Thymus (tissue), 11 donors: ENCODE data around the gene ADSS1. TPM values are rescaled to one million over a fixed set of nuclear protein-coding genes. Genes with fewer than 3 reads are reported as not detected.

ENCODE experiments used
- DNase-seq, 9 donors: peaks; one replicate each; pipeline ENCODE4 v3.0.0-alpha.2; 2013; ENCODE audit warnings: low spot score in 9 of 9, low read depth in 6 of 9, missing footprints in 1 of 9
- H3K27ac ChIP-seq, 2 donors: one replicate each; pipeline ENCODE4 v1.5.1; 2013; ENCODE audit warnings: control low read depth in 1 of 2, low read depth in 1 of 2, low read length in 1 of 2, mild to moderate bottlenecking in 1 of 2, moderate library complexity in 1 of 2
- H3K27me3 ChIP-seq, 2 donors: one replicate each; pipeline ENCODE4 v1.5.1; 2013; ENCODE audit warnings: low read length in 1 of 2; ENCODE audit not compliant: control insufficient read depth in 2 of 2, insufficient read depth in 1 of 2
- H3K36me3 ChIP-seq, 2 donors: one replicate each; pipeline ENCODE4 v1.5.1; 2013; ENCODE audit warnings: low read length in 1 of 2, mild to moderate bottlenecking in 1 of 2, moderate library complexity in 1 of 2; ENCODE audit not compliant: control insufficient read depth in 2 of 2, insufficient read depth in 2 of 2
- H3K4me1 ChIP-seq, 2 donors: one replicate each; pipeline ENCODE4 v1.5.1; 2013; ENCODE audit warnings: low read length in 2 of 2; ENCODE audit not compliant: control insufficient read depth in 2 of 2, insufficient read depth in 2 of 2
- H3K4me3 ChIP-seq, 2 donors: one replicate each; pipeline ENCODE4 v1.5.1; 2013; ENCODE audit warnings: low read length in 2 of 2, control low read depth in 1 of 2, mild to moderate bottlenecking in 1 of 2
- H3K9me3 ChIP-seq, 2 donors: one replicate each; pipeline ENCODE4 v1.5.1; 2013; ENCODE audit warnings: low read length in 1 of 2, mild to moderate bottlenecking in 1 of 2; ENCODE audit not compliant: control insufficient read depth in 2 of 2, insufficient read depth in 1 of 2
- WGBS: extraction: QIAGEN DNeasy Blood & Tissue Kit; methylation state at CpG from one replicate; pipeline ENCODE4 v1.1.7; 2013; 5-methylcytosine and 5-hydroxymethylcytosine counted together
- polyA plus RNA-seq: library from polyadenylated mRNA; stranded (reverse); fragments of 200-250 nt; gene quantifications from one replicate; pipeline ENCODE4 v1.2.3, GENCODE V29; 2013
- total RNA-seq: library from RNA; stranded (reverse); fragments of 120-200 nt; gene quantifications from one replicate; pipeline ENCODE4 v1.2.4, GENCODE V29; 2013
- donor health status: healthy.

ADSS1 gene
- total and polyA plus RNA-seq, 2 donors: 2.5 to 4.0 TPM

DNA sequence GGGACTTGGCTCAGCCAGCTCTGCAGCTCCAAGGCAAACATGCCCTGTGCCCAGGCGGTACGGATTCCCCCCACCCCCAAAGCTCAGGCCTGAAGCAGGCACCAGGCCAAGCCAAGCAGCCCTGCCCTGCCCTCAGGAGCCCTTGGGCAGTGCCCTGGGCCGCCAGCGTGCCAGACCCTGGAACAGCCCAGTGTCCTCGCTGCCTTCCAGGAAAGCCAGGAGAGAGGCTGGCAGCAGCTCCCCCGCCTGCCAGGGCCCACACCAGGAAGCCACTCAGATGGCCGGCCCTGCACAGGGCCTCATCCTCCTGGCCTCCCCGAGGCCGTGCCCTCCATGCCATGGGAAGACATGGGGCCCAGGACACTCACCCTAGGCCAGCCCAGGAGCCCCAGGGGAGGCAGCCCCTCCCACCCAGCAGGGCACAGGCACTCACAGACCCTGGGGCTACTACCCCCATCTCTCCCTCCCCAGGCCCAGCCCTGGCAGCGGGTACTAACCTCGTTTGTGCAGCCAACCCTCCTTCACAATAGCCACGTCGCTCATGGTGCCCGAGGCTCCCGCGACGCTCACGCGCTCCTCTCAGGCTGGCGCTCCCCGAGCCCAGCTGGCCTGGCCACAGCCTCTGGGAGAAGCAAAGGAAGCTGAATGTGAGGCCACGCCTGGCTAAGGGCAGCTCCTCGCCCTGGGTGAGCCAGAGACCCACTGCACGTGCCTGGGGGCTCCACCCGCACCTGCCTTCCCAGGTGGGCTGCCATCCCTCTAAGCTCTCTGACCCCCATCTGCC lies 68.3 kb downstream of the ADSS1 start:
- Histone ChIP-seq H3K36me3 (peaks cover 10 to 48% of the 10 kb centered on the region in 2 donors), H3K27me3 (peaks cover under 1 to 18% of the 10 kb centered on the region in 2 donors), H3K27ac (no peak overlapping the region), H3K4me3 (no peak overlapping the region), H3K4me1 (peaks cover 17 to 34% of the 10 kb centered on the region in 2 donors), H3K9me3 (peaks cover 0 to 4% of the 10 kb centered on the region in 2 donors)
- no peak for DNase-seq
- WGBS: 97% methylated on average over 25 of the region's 25 CpGs

DNA sequence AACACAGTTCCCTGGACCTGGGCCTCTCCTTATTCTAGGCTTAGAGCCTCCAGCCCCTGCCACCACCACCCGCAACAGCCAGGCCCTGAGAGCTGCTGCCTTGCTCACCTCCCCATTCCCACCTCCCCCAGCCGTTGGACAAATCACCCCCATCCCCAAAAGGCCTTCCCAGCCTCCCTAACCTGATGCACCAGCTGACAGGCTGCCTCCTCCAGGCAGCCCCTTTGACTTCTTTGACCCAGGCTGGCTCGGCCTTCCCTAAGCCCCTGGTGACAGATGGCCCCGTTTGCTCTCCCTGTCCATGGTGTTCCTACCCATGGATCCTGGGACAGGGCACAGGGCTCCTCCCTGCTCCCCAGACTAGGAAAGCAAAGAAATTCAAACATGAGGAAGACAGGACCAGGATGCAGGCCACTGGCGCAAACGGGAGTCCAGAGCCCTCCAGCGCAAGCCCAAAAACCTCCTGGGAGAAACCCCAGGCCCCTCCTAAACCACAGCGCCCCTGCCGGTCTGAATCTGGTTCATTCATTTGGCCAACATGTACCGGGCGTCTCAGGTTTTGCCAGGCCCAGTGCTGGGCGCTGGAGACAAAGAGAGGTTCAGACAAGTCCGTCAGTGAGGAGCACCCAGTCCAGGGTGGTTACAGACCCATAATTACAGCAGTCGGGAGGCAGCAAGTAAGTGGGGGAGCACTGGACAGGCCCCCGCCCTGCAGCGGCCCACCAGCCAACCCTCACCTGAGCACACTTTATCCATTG lies 69.1 kb downstream of the ADSS1 start:
- no peak for DNase-seq
- H3K4me1 ChIP-seq: peaks cover 17 to 41% of the 10 kb centered on the region in 2 donors
- H3K27me3 ChIP-seq: peaks cover 4 to 26% of the 10 kb centered on the region in 2 donors
- 96% methylated on average over 16 of the region's 16 CpGs for WGBS
- H3K36me3 ChIP-seq: peaks cover 8 to 40% of the 10 kb centered on the region in 2 donors
- no peak overlapping the region for H3K27ac ChIP-seq
- H3K9me3 ChIP-seq: peaks cover 0 to 4% of the 10 kb centered on the region in 2 donors
- no peak overlapping the region for H3K4me3 ChIP-seq

DNA sequence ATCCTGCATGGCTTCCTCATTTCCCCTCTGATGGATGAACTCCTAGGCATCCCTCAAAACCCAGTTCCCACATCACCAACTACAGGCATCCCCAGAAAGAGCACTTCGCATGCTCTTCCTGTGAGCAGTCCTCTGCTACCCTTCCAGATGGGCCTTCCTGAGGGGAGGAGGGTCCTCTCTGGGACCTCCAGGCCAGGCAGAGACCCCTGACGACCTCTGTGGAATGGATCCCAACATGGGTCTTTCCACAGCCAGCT lies 69.6 kb downstream of the ADSS1 start:
- Histone ChIP-seq H3K4me3 (no peak overlapping the region), H3K9me3 (peaks cover 0 to 4% of the 10 kb centered on the region in 2 donors), H3K36me3 (peaks cover 3 to 36% of the 10 kb centered on the region in 2 donors), H3K27ac (no peak overlapping the region), H3K4me1 (peaks cover 17 to 41% of the 10 kb centered on the region in 2 donors), H3K27me3 (peaks cover 9 to 31% of the 10 kb centered on the region in 2 donors)
- no peak for DNase-seq
- WGBS: 93% methylated on average over 2 of the region's 2 CpGs

DNA sequence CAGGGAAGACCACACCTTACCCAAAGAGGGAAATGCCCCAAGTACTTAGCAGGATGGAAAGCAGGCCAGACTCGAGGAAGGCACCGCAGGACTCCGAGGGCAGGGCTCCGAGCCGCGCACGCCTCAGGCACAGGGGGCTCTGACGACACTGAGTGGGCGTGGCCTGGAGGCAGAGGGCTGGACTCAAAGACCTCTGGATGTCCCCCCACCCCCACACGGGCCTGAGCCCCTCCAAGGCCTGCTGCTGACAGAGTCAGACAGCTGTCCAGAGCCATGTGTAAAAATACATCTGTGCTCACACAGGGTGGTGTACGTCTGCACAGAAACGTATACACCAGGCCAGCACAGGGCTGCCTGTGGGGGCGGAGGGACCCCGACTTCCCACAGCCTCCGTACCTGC lies 70.1 kb downstream of the ADSS1 start:
- H3K27me3 ChIP-seq: peaks cover 10 to 36% of the 10 kb centered on the region in 2 donors
- H3K27ac ChIP-seq: no peak overlapping the region
- 39% methylated on average over 15 of the region's 15 CpGs for WGBS
- H3K4me3 ChIP-seq: peak overlapping the region; percentile 56 to 91
- H3K36me3 ChIP-seq: peaks cover 3 to 31% of the 10 kb centered on the region in 2 donors
- peak in 3 of 9 donors; percentile 33 to 47 (median 41) for DNase-seq
- peaks cover 17 to 41% of the 10 kb centered on the region in 2 donors for H3K4me1 ChIP-seq
- H3K9me3 ChIP-seq: peaks cover 0 to 4% of the 10 kb centered on the region in 2 donors

DNA sequence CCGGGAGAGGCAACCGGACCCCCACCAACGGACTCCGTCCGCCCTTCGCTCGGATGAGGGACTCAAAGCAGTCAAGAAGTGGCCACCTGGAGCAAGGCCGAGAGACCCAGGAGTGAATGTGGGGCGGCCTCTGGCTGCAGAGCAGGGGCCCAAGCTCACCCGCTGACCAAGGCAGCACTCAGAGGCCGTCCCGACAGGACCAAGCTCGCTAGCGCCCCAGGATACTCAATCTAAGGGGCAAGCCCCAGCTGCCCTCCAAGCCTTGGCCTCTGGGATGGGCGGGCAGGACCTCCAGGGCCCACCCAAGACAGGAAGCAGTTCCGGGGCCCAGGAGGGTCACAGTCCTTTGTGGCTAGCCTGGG lies 70.6 kb downstream of the ADSS1 start:
- 17% methylated on average over 16 of the region's 16 CpGs for WGBS

GRCh38 chr14:104794993-104795780 lies 71.2 kb downstream of the ADSS1 start, which contains the start of gene AKT1:
TSS of gene AKT1 (minus strand) at chr14:104795748. CDS start at chr14:104792643, 3,105 bp downstream.
- peaks cover 19 to 48% of the 10 kb centered on the region in 2 donors for H3K4me1 ChIP-seq
- peak within 1 kb of the TSS; percentile 56 to 91 for H3K4me3 ChIP-seq
- H3K27ac ChIP-seq: peak within 1 kb of the TSS in 1 of 2 donors; percentile 83
- H3K27me3 ChIP-seq: peaks cover 12 to 46% of the 10 kb centered on the region in 2 donors
- H3K9me3 ChIP-seq: peaks cover 0 to 4% of the 10 kb centered on the region in 2 donors
- under 1% methylated on average over 123 of the region's 124 CpGs for WGBS
- DNase-seq: peak in 1 of 9 donors; percentile 34
- H3K36me3 ChIP-seq: peaks cover 3 to 22% of the 10 kb centered on the region in 2 donors

More for the DNA sequence above, 70.6 kb downstream of the ADSS1 start:
- Histone ChIP-seq H3K4me1 (peaks cover 17 to 42% of the 10 kb centered on the region in 2 donors), H3K27me3 (peaks cover 10 to 41% of the 10 kb centered on the region in 2 donors), H3K36me3 (peaks cover 3 to 27% of the 10 kb centered on the region in 2 donors), H3K27ac (no peak overlapping the region), H3K9me3 (peaks cover 0 to 4% of the 10 kb centered on the region in 2 donors), H3K4me3 (peak overlapping the region; percentile 56 to 91)
- DNase-seq: peak in 1 of 9 donors; percentile 32

GRCh38 chr14:104795781-104796686 lies 72.0 kb downstream of the ADSS1 start:
- H3K27me3 ChIP-seq: peaks cover 14 to 50% of the 10 kb centered on the region in 2 donors
- H3K27ac ChIP-seq: peak overlapping the region in 1 of 2 donors; percentile 83
- peaks cover 0 to 4% of the 10 kb centered on the region in 2 donors for H3K9me3 ChIP-seq
- H3K36me3 ChIP-seq: peaks cover 3 to 13% of the 10 kb centered on the region in 2 donors
- 15% methylated on average over 55 of the region's 55 CpGs for WGBS
- peak overlapping the region; percentile 34 to 91 for H3K4me3 ChIP-seq
- peaks cover 19 to 49% of the 10 kb centered on the region in 2 donors for H3K4me1 ChIP-seq
- DNase-seq: peak in 3 of 9 donors; percentile 25 to 55 (median 29)

DNA sequence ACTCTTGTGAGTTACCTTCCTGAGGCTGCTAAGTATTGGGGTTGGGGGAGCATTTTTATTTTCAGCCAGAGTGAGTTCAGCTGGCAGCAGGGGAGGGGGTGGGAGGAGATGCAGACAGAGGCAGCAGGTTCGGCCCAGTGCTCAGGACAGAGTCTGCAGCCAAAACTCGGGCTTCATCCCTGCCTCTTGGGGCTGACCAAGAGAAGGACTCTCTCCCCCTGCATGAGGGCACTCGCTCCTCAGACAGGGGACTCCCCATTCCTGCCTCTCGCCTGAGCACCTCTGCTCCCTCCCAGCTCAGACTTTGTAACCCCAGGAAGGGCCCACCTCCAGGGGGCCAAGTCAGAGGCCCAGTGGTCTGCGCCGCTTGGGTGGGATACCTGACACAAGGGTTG lies 72.7 kb downstream of the ADSS1 start:
- H3K27me3 ChIP-seq: peaks cover 17 to 56% of the 10 kb centered on the region in 2 donors
- DNase-seq: no peak
- H3K4me3 ChIP-seq: no peak overlapping the region
- H3K27ac ChIP-seq: no peak overlapping the region
- H3K36me3 ChIP-seq: peaks cover 0 to 7% of the 10 kb centered on the region in 2 donors
- H3K9me3 ChIP-seq: peaks cover 0 to 4% of the 10 kb centered on the region in 2 donors
- H3K4me1 ChIP-seq: peaks cover 24 to 55% of the 10 kb centered on the region in 2 donors
- 96% methylated on average over 6 of the region's 6 CpGs for WGBS
